CD14-positive monocyte (primary cell): Measurements from ENCODE around the gene ZNF202. TPM values are rescaled to one million over a fixed set of nuclear protein-coding genes. Genes with fewer than 3 reads are reported as not detected.

Experiments
- DNase-seq, 3 donors: peaks; one replicate each; pipeline ENCODE4 v3.0.0-alpha.2; 2011 to 2022
- H2AFZ ChIP-seq: 2 replicates; pipeline ENCODE4 v1.6.0; 2012; ENCODE audit warnings: mild to moderate bottlenecking, low read depth, low read length, inconsistent platforms; ENCODE audit not compliant: insufficient read depth, poor library complexity, severe bottlenecking
- H3K27ac ChIP-seq, 2 donors: 1 replicate in 1 of 2; 2 replicates in 1 of 2; pipeline ENCODE4 v1.5.1; 2012 to 2013; ENCODE audit warnings: low read length in 2 of 2, control low read depth in 1 of 2, inconsistent platforms in 1 of 2, low read depth in 1 of 2, mild to moderate bottlenecking in 1 of 2
- H3K27me3 ChIP-seq, 2 donors: one replicate each; pipeline versions ENCODE4 v1.6.0 to v1.6.1; 2011 to 2013; ENCODE audit warnings: low read length in 2 of 2; ENCODE audit not compliant: control insufficient read depth in 2 of 2, insufficient read depth in 2 of 2
- H3K36me3 ChIP-seq, 2 donors: replicated peaks in 1 of 2; 1 replicate in 1 of 2; 2 replicates in 1 of 2; pipeline versions ENCODE4 v1.5.1 to v1.6.1; 2012 to 2013; ENCODE audit warnings: low read length in 2 of 2, control low read depth in 1 of 2, inconsistent platforms in 1 of 2, mild to moderate bottlenecking in 1 of 2; ENCODE audit not compliant: insufficient read depth in 2 of 2, control insufficient read depth in 1 of 2
- H3K4me1 ChIP-seq, 2 donors: 1 replicate in 1 of 2; 2 replicates in 1 of 2; pipeline versions ENCODE4 v1.5.1 to v1.6.1; 2012 to 2013; ENCODE audit warnings: low read length in 2 of 2, control low read depth in 1 of 2, inconsistent platforms in 1 of 2, mild to moderate bottlenecking in 1 of 2, moderate library complexity in 1 of 2; ENCODE audit not compliant: insufficient read depth in 2 of 2, control insufficient read depth in 1 of 2
- H3K4me2 ChIP-seq: replicated peaks from 2 replicates; pipeline ENCODE3; 2012; ENCODE audit warnings: low read length, moderate library complexity, mild to moderate bottlenecking; ENCODE audit not compliant: poor library complexity, severe bottlenecking; ENCODE audit errors: extremely low read depth
- H3K4me3 ChIP-seq, 3 experiments: fragments of 200-600 bp in 1 of 3; sonication (generic) in 1 of 3; replicated peaks in 1 of 3; 1 replicate in 2 of 3; 2 replicates in 1 of 3; pipeline ENCODE4 v1.5.1; 2011 to 2013; ENCODE audit warnings: low read length in 3 of 3, mild to moderate bottlenecking in 3 of 3, control low read depth in 2 of 3, low read depth in 2 of 3, inconsistent platforms in 1 of 3, moderate library complexity in 1 of 3
- H3K79me2 ChIP-seq: 2 replicates; pipeline ENCODE4 v1.6.0; 2012; ENCODE audit warnings: mild to moderate bottlenecking, control low read depth, inconsistent platforms, low read length, moderate library complexity; ENCODE audit not compliant: insufficient read depth
- H3K9ac ChIP-seq: 2 replicates; pipeline ENCODE4 v1.6.0; 2017; ENCODE audit warnings: low read length, mild to moderate bottlenecking; ENCODE audit not compliant: insufficient read depth, poor library complexity, severe bottlenecking
- H3K9me3 ChIP-seq, 2 donors: replicated peaks in 1 of 2; 1 replicate in 1 of 2; 2 replicates in 1 of 2; pipeline versions ENCODE4 v1.5.1 to v1.6.1; 2012 to 2013; ENCODE audit warnings: low read length in 2 of 2, control low read depth in 1 of 2; ENCODE audit not compliant: control insufficient read depth in 1 of 2, insufficient read depth in 1 of 2
- H4K20me1 ChIP-seq: 2 replicates; pipeline ENCODE4 v1.6.0; 2012; ENCODE audit warnings: mild to moderate bottlenecking, low read length, control low read depth, moderate library complexity; ENCODE audit not compliant: insufficient read depth
- H3K27ac Mint-ChIP-seq, 7 donors: one replicate each; pipeline ENCODE4 v1.8.0; 2020; ENCODE audit warnings: mild to moderate bottlenecking in 7 of 7, mixed read lengths in 7 of 7, moderate library complexity in 6 of 7, inconsistent platforms in 2 of 7
- H3K27me3 Mint-ChIP-seq, 3 donors: one replicate each; pipeline ENCODE4 v1.8.0; 2021 to 2022; ENCODE audit warnings: low read depth in 3 of 3, mild to moderate bottlenecking in 3 of 3, mixed read lengths in 3 of 3, moderate library complexity in 3 of 3, inconsistent platforms in 1 of 3
- H3K36me3 Mint-ChIP-seq, 2 donors: one replicate each; pipeline ENCODE4 v1.8.0; 2020; ENCODE audit warnings: mixed read lengths in 2 of 2, inconsistent platforms in 1 of 2, mild to moderate bottlenecking in 1 of 2
- H3K4me1 Mint-ChIP-seq: one replicate; pipeline ENCODE4 v1.8.0; 2020; ENCODE audit warnings: mild to moderate bottlenecking, mixed read lengths
- H3K4me3 Mint-ChIP-seq, 2 donors: one replicate each; pipeline ENCODE4 v1.8.0; 2020; ENCODE audit warnings: mild to moderate bottlenecking in 2 of 2, mixed read lengths in 2 of 2, moderate library complexity in 1 of 2
- H3K9me3 Mint-ChIP-seq, 7 donors: one replicate each; pipeline ENCODE4 v1.8.0; 2020 to 2022; ENCODE audit warnings: mixed read lengths in 7 of 7, mild to moderate bottlenecking in 6 of 7, moderate library complexity in 6 of 7, inconsistent platforms in 2 of 7
- WGBS: methylation state at CpG from one replicate; pipeline ENCODE4 v1.1.5; 2013; ENCODE audit warnings: missing lambda C conversion rate; ENCODE audit not compliant: insufficient coverage; 5-methylcytosine and 5-hydroxymethylcytosine counted together
- intact Hi-C, 2 donors: fragments of 100-400 bp; cut with micrococcal nuclease; formaldehyde crosslinking; loops; one replicate each; pipeline versions ENCODE4 v1.15.0 to v1.15.1; 2023
- polyA plus RNA-seq, 3 donors: library from polyadenylated mRNA; depleted of rRNA in 1 of 3; unstranded in 2 of 3; stranded (reverse) in 1 of 3; fragments of 300-500 nt in 2 of 3; fragments of >200 nt in 1 of 3; fragmentation: Illumina TruSeq in 2 of 3; gene quantifications; 1 replicate in 2 of 3; 2 replicates in 1 of 3; pipeline ENCODE4 v1.2.3, GENCODE V29; 2012 to 2021
- TF ChIP-seq, protein P1 (sequence below): fragments of 200-600 bp; IDR thresholded peaks from one replicate; pipeline ENCODE4 v1.8.0; 2022; ENCODE audit warnings: antibody characterized with exemption, mild to moderate bottlenecking

The ZNF202 gene
- polyA plus RNA-seq, 3 donors: 1.5 to 6.6 (median 1.9) TPM

DNA sequence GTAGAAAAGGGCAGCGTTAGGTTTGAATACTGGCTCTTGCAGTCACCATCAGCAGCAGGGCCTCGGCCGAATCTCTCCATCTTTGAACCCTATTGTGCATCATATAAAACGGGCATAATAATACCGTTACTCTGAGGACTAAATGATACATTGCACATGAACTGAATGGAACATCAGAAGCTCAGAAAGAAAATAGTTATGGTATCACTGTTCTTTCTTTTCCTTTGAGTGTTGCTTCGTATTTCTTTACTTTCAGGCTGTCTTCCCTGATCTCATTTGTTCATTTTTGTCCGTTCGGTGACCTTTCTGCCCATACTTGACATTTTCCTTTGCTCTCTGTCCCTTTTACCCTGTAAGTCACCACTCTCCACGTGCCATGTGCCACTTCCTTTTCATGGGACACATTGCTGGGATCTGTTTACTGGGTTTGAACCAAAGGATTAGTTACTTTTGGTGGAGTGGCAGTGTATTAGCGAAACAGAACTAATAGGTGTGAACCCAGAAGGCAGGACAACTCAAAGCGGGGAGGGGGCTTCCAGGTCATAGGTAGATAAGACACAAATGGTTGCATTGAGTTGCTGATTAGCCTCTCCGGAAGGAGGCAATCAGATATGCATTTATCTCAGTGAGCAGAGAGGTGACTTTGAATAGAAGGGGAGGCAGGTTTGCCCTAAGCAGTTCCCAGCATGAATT, 717 bp upstream of the ZNF202 start:
- DNase-seq: no peak
- Histone ChIP-seq H3K36me3 (peaks cover 6 to 20% of the 10 kb centered on the region in 2 donors), H4K20me1 (no peaks in the 10 kb centered on the region), H2AFZ (peak overlapping the region; percentile 90), H3K4me2 (peak overlapping the region; percentile 86), H3K9ac (peak overlapping the region; percentile 85), H3K79me2 (peaks cover 31% of the 10 kb centered on the region), H3K4me1 (peaks cover 15 to 22% of the 10 kb centered on the region in 2 donors), H3K27me3 (no peaks in the 10 kb centered on the region), H3K9me3 (no peaks in the 10 kb centered on the region), H3K27ac (peak overlapping the region in 1 of 2 donors; percentile 81), H3K4me3 (peak overlapping the region; percentile 56 to 92 (median 88))
- intact Hi-C loops: no loop called here
- Mint-ChIP-seq H3K36me3 (peaks cover 15 to 19% of the 10 kb centered on the region in 2 donors), H3K27ac (peak overlapping the region in 4 of 7 donors; percentile 84 to 93 (median 88)), H3K4me3 (peak overlapping the region; percentile 92 to 97), H3K27me3 (peaks cover 0 to 17% (median 11%) of the 10 kb centered on the region in 3 donors), H3K4me1 (peaks cover 21% of the 10 kb centered on the region), H3K9me3 (peaks cover 0 to 5% (median 0%) of the 10 kb centered on the region in 7 donors)
- TF ChIP-seq, protein P1, sequence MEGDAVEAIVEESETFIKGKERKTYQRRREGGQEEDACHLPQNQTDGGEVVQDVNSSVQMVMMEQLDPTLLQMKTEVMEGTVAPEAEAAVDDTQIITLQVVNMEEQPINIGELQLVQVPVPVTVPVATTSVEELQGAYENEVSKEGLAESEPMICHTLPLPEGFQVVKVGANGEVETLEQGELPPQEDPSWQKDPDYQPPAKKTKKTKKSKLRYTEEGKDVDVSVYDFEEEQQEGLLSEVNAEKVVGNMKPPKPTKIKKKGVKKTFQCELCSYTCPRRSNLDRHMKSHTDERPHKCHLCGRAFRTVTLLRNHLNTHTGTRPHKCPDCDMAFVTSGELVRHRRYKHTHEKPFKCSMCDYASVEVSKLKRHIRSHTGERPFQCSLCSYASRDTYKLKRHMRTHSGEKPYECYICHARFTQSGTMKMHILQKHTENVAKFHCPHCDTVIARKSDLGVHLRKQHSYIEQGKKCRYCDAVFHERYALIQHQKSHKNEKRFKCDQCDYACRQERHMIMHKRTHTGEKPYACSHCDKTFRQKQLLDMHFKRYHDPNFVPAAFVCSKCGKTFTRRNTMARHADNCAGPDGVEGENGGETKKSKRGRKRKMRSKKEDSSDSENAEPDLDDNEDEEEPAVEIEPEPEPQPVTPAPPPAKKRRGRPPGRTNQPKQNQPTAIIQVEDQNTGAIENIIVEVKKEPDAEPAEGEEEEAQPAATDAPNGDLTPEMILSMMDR: no peak
- 95% methylated on average over 2 of the region's 12 CpGs for WGBS

DNA sequence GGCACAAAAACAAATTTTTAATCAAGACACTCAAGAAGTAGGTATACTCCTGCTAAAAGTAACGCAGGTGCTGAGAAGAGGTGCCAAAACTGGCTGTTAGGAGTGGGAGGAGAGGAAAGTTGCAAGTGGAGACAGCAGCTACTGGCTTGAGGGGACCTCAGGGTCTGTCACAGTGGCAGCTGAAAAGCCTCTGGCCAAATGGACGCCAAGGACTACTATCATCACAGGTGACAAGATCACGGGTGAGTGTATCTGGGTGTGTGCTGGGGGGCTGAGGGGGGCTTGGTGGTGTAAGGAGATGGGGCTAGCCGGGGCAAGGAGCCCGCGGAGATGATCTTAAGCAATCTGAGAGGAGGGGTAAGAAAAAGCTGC, 687 bp downstream of the ZNF202 start:
- Histone ChIP-seq H3K27me3 (no peaks in the 10 kb centered on the region), H3K9ac (peak overlapping the region; percentile 85), H3K36me3 (peaks cover 7 to 34% of the 10 kb centered on the region in 2 donors), H3K4me2 (peak overlapping the region; percentile 86), H3K4me3 (peak overlapping the region; percentile 56 to 92 (median 88)), H2AFZ (peak overlapping the region; percentile 90), H3K9me3 (no peaks in the 10 kb centered on the region), H3K4me1 (peaks cover 15 to 22% of the 10 kb centered on the region in 2 donors), H3K27ac (peak overlapping the region; percentile 48 to 81), H3K79me2 (peaks cover 37% of the 10 kb centered on the region), H4K20me1 (no peaks in the 10 kb centered on the region)
- peaks cover 0 to 5% (median 0%) of the 10 kb centered on the region in 7 donors for H3K9me3 Mint-ChIP-seq
- H3K27ac Mint-ChIP-seq: peak overlapping the region; percentile 84 to 93 (median 86)
- H3K4me1 Mint-ChIP-seq: peaks cover 21% of the 10 kb centered on the region
- H3K27me3 Mint-ChIP-seq: peaks cover 0 to 9% (median 8%) of the 10 kb centered on the region in 3 donors
- intact Hi-C loops: no loop called here
- peak overlapping the region; percentile 92 to 97 for H3K4me3 Mint-ChIP-seq
- 3% methylated on average over 6 of the region's 6 CpGs for WGBS
- no peak for DNase-seq
- peaks cover 17 to 21% of the 10 kb centered on the region in 2 donors for H3K36me3 Mint-ChIP-seq
- TF ChIP-seq, protein P1: no peak
